CD4-positive, alpha-beta memory T cell (primary cell): ENCODE data around the gene UGT1A9. TPM values are rescaled to one million over a fixed set of nuclear protein-coding genes. Genes with fewer than 3 reads are reported as not detected.

Source experiments
- CTCF ChIA-PET: fragments of 350-600 bp; sonication (Branson Sonifier 250); formaldehyde crosslinking; loops from one replicate; lab custom pipeline; 2021; ENCODE audit warnings: inconsistent platforms; ENCODE audit not compliant: partially characterized antibody; lab: Charles Lee
- POLR2A ChIA-PET: fragments of 350-600 bp; sonication (Branson Sonifier 250); formaldehyde crosslinking; loops from one replicate; lab custom pipeline; 2021; ENCODE audit not compliant: partially characterized antibody; lab: Charles Lee
- DNase-seq, 5 donors: peaks; one replicate each; pipeline versions ENCODE4 v3.0.0 to v3.0.0-alpha.2; 2020 to 2022; ENCODE audit warnings: mixed read lengths in 1 of 5
- H3K27ac ChIP-seq: one replicate; pipeline ENCODE4 v1.7.0; 2013; ENCODE audit warnings: low read depth, low read length
- H3K27me3 ChIP-seq: 2 replicates; pipeline ENCODE4 v1.7.0; 2013; ENCODE audit warnings: mild to moderate bottlenecking, low read length, moderate library complexity; ENCODE audit not compliant: insufficient read depth
- H3K36me3 ChIP-seq: 2 replicates; pipeline ENCODE4 v1.7.0; 2013; ENCODE audit warnings: mild to moderate bottlenecking, low read length, moderate library complexity; ENCODE audit not compliant: insufficient read depth
- H3K4me1 ChIP-seq: 2 replicates; pipeline ENCODE4 v1.7.0; 2013; ENCODE audit warnings: mild to moderate bottlenecking, low read length, moderate library complexity; ENCODE audit not compliant: insufficient read depth
- H3K4me3 ChIP-seq, 2 donors: one replicate each; pipeline ENCODE4 v1.7.0; 2013; ENCODE audit warnings: low read length in 2 of 2, mild to moderate bottlenecking in 1 of 2
- H3K9me3 ChIP-seq, 2 donors: one replicate each; pipeline ENCODE4 v1.7.0; 2013; ENCODE audit warnings: low read length in 2 of 2, control low read depth in 1 of 2; ENCODE audit not compliant: control insufficient read depth in 1 of 2
- H3K27ac Mint-ChIP-seq, 7 donors: one replicate each; pipeline ENCODE4 v1.8.0; 2020 to 2021; ENCODE audit warnings: mixed read lengths in 7 of 7, mild to moderate bottlenecking in 6 of 7, inconsistent platforms in 3 of 7, moderate library complexity in 3 of 7
- H3K27me3 Mint-ChIP-seq, 2 donors: one replicate each; pipeline ENCODE4 v1.8.0; 2020 to 2021; ENCODE audit warnings: mixed read lengths in 2 of 2
- H3K36me3 Mint-ChIP-seq, 2 donors: one replicate each; pipeline ENCODE4 v1.8.0; 2020 to 2021; ENCODE audit warnings: mixed read lengths in 2 of 2, inconsistent platforms in 1 of 2, mild to moderate bottlenecking in 1 of 2
- H3K4me1 Mint-ChIP-seq, 4 donors: one replicate each; pipeline ENCODE4 v1.8.0; 2020 to 2021; ENCODE audit warnings: mixed read lengths in 4 of 4, mild to moderate bottlenecking in 1 of 4
- H3K4me3 Mint-ChIP-seq, 8 donors: one replicate each; pipeline ENCODE4 v1.8.0; 2020 to 2021; ENCODE audit warnings: mixed read lengths in 8 of 8, mild to moderate bottlenecking in 7 of 8, moderate library complexity in 6 of 8, inconsistent platforms in 3 of 8
- H3K9me3 Mint-ChIP-seq, 8 donors: one replicate each; pipeline ENCODE4 v1.8.0; 2020 to 2021; ENCODE audit warnings: mixed read lengths in 8 of 8, mild to moderate bottlenecking in 5 of 8, inconsistent platforms in 3 of 8, moderate library complexity in 1 of 8
- intact Hi-C: fragments of 100-400 bp; cut with micrococcal nuclease; formaldehyde crosslinking; loops from one replicate; pipeline ENCODE4 v1.15.1; 2023
- polyA plus RNA-seq, 2 donors: library from polyadenylated mRNA; unstranded; fragments of 300-500 nt; fragmentation: Illumina TruSeq; gene quantifications; one replicate each; pipeline ENCODE4 v1.2.3, GENCODE V29; 2021
- total RNA-seq, 2 experiments: library from RNA; stranded (reverse); gene quantifications; one replicate each; pipeline ENCODE4 v1.2.3, GENCODE V29; 2021

The UGT1A9 gene
- total and polyA plus RNA-seq, 4 experiments from 2014 or later: not detected

- no peak overlapping the region for H3K4me3 Mint-ChIP-seq
- intact Hi-C loops: no loop called here
- no peaks in the 10 kb centered on the region for H3K4me1 Mint-ChIP-seq
- ChIA-PET POLR2A (no interaction called here), CTCF (no interaction called here)
- DNase-seq: no peak
- peaks cover 13 to 26% of the 10 kb centered on the region in 2 donors for H3K27me3 Mint-ChIP-seq
- no peaks in the 10 kb centered on the region for H3K27me3 ChIP-seq
- peaks cover 2 to 33% (median 8%) of the 10 kb centered on the region in 8 donors for H3K9me3 Mint-ChIP-seq
- no peak overlapping the region for H3K27ac Mint-ChIP-seq
- H3K4me3 ChIP-seq: no peak overlapping the region
- no peaks in the 10 kb centered on the region for H3K36me3 Mint-ChIP-seq
- no peaks in the 10 kb centered on the region for H3K9me3 ChIP-seq
- no peaks in the 10 kb centered on the region for H3K36me3 ChIP-seq
- H3K4me1 ChIP-seq: no peaks in the 10 kb centered on the region
- no peak overlapping the region for H3K27ac ChIP-seq
These were observed 7.8 kb upstream of the UGT1A9 start for GRCh38 chr2:233663911-233664310.

GRCh38 chr2:233668605-233669260 lies 3.0 kb upstream of the UGT1A9 start:
- peaks cover 6% of the 10 kb centered on the region for H3K27me3 ChIP-seq
- Mint-ChIP-seq H3K4me3 (no peak overlapping the region), H3K36me3 (no peaks in the 10 kb centered on the region), H3K27me3 (peaks cover 15 to 24% of the 10 kb centered on the region in 2 donors), H3K4me1 (no peaks in the 10 kb centered on the region), H3K9me3 (peaks cover under 1 to 22% (median 3%) of the 10 kb centered on the region in 8 donors), H3K27ac (no peak overlapping the region)
- CTCF ChIA-PET: no interaction called here
- no peak for DNase-seq
- no peaks in the 10 kb centered on the region for H3K9me3 ChIP-seq
- no peak overlapping the region for H3K27ac ChIP-seq
- H3K4me3 ChIP-seq: no peak overlapping the region
- intact Hi-C loops: no loop called here
- no peaks in the 10 kb centered on the region for H3K36me3 ChIP-seq
- POLR2A ChIA-PET: no interaction called here
- H3K4me1 ChIP-seq: no peaks in the 10 kb centered on the region

- intact Hi-C loops: no loop called here
- ChIA-PET POLR2A (no interaction called here), CTCF (no interaction called here)
- Mint-ChIP-seq H3K4me1 (no peaks in the 10 kb centered on the region), H3K9me3 (peaks cover 0 to 10% (median 2%) of the 10 kb centered on the region in 8 donors), H3K36me3 (no peaks in the 10 kb centered on the region), H3K27me3 (peaks cover 16 to 28% of the 10 kb centered on the region in 2 donors), H3K27ac (no peak overlapping the region), H3K4me3 (no peak overlapping the region)
- Histone ChIP-seq H3K4me3 (no peak overlapping the region), H3K36me3 (no peaks in the 10 kb centered on the region), H3K27me3 (peaks cover 6% of the 10 kb centered on the region), H3K9me3 (no peaks in the 10 kb centered on the region), H3K4me1 (no peaks in the 10 kb centered on the region), H3K27ac (no peak overlapping the region)
- no peak for DNase-seq
These were observed 1.2 kb downstream of the UGT1A9 start for GRCh38 chr2:233672886-233673285.

GRCh38 chr2:233673896-233674295 lies 2.2 kb downstream of the UGT1A9 start:
- H3K27me3 Mint-ChIP-seq: peaks cover 13 to 25% of the 10 kb centered on the region in 2 donors
- no peaks in the 10 kb centered on the region for H3K4me1 Mint-ChIP-seq
- no peak overlapping the region for H3K4me3 ChIP-seq
- H3K36me3 ChIP-seq: no peaks in the 10 kb centered on the region
- no peaks in the 10 kb centered on the region for H3K9me3 ChIP-seq
- H3K9me3 Mint-ChIP-seq: peaks cover 0 to under 1% (median 0%) of the 10 kb centered on the region in 8 donors
- no peak for DNase-seq
- H3K4me1 ChIP-seq: no peaks in the 10 kb centered on the region
- intact Hi-C loops: no loop called here
- CTCF ChIA-PET: no interaction called here
- H3K27ac Mint-ChIP-seq: no peak overlapping the region
- H3K36me3 Mint-ChIP-seq: no peaks in the 10 kb centered on the region
- H3K4me3 Mint-ChIP-seq: no peak overlapping the region
- POLR2A ChIA-PET: no interaction called here
- H3K27ac ChIP-seq: no peak overlapping the region
- peaks cover 6% of the 10 kb centered on the region for H3K27me3 ChIP-seq

GRCh38 chr2:233674314-233674713 lies 2.6 kb downstream of the UGT1A9 start:
- Histone ChIP-seq H3K27me3 (peaks cover 6% of the 10 kb centered on the region), H3K4me1 (no peaks in the 10 kb centered on the region), H3K9me3 (no peaks in the 10 kb centered on the region), H3K4me3 (no peak overlapping the region), H3K36me3 (no peaks in the 10 kb centered on the region), H3K27ac (no peak overlapping the region)
- Mint-ChIP-seq H3K36me3 (no peaks in the 10 kb centered on the region), H3K27me3 (peaks cover 14 to 27% of the 10 kb centered on the region in 2 donors), H3K4me3 (no peak overlapping the region), H3K27ac (no peak overlapping the region), H3K4me1 (no peaks in the 10 kb centered on the region), H3K9me3 (no peaks in the 10 kb centered on the region)
- POLR2A ChIA-PET: no interaction called here
- CTCF ChIA-PET: no interaction called here
- intact Hi-C loops: no loop called here
- no peak for DNase-seq

GRCh38 chr2:233674995-233675394 lies 3.3 kb downstream of the UGT1A9 start:
- Mint-ChIP-seq H3K4me1 (no peaks in the 10 kb centered on the region), H3K4me3 (no peak overlapping the region), H3K27ac (no peak overlapping the region), H3K9me3 (no peaks in the 10 kb centered on the region), H3K27me3 (peaks cover 20 to 28% of the 10 kb centered on the region in 2 donors), H3K36me3 (no peaks in the 10 kb centered on the region)
- intact Hi-C loops: no loop called here
- no peaks in the 10 kb centered on the region for H3K4me1 ChIP-seq
- H3K36me3 ChIP-seq: no peaks in the 10 kb centered on the region
- peaks cover 6% of the 10 kb centered on the region for H3K27me3 ChIP-seq
- no peak overlapping the region for H3K4me3 ChIP-seq
- ChIA-PET POLR2A (no interaction called here), CTCF (no interaction called here)
- no peak for DNase-seq
- no peak overlapping the region for H3K27ac ChIP-seq
- H3K9me3 ChIP-seq: no peaks in the 10 kb centered on the region

- DNase-seq: no peak
- H3K4me3 ChIP-seq: no peak overlapping the region
- no peaks in the 10 kb centered on the region for H3K4me1 ChIP-seq
- ChIA-PET CTCF (no interaction called here), POLR2A (no interaction called here)
- H3K9me3 ChIP-seq: no peaks in the 10 kb centered on the region
- no peak overlapping the region for H3K27ac Mint-ChIP-seq
- H3K4me1 Mint-ChIP-seq: no peaks in the 10 kb centered on the region
- H3K36me3 ChIP-seq: no peaks in the 10 kb centered on the region
- H3K27ac ChIP-seq: no peak overlapping the region
- no peaks in the 10 kb centered on the region for H3K36me3 Mint-ChIP-seq
- H3K27me3 ChIP-seq: no peaks in the 10 kb centered on the region
- intact Hi-C loops: no loop called here
- H3K4me3 Mint-ChIP-seq: no peak overlapping the region
- peaks cover 20 to 21% of the 10 kb centered on the region in 2 donors for H3K27me3 Mint-ChIP-seq
- no peaks in the 10 kb centered on the region for H3K9me3 Mint-ChIP-seq
These were observed 4.3 kb downstream of the UGT1A9 start for GRCh38 chr2:233676046-233676445.
